Measurements from ENCODE around the gene ARSG. TPM values are rescaled to one million over a fixed set of nuclear protein-coding genes. Genes with fewer than 3 reads are reported as not detected.
"Not testable (repeated sequence)": the region's sequence is repeated elsewhere in the genome, so short reads cannot be mapped to it uniquely, and the experiment has no call there.

The ARSG gene
- total and polyA plus RNA-seq, 7 donors = 1.7 to 6.1 (median 2.5) TPM

DNA sequence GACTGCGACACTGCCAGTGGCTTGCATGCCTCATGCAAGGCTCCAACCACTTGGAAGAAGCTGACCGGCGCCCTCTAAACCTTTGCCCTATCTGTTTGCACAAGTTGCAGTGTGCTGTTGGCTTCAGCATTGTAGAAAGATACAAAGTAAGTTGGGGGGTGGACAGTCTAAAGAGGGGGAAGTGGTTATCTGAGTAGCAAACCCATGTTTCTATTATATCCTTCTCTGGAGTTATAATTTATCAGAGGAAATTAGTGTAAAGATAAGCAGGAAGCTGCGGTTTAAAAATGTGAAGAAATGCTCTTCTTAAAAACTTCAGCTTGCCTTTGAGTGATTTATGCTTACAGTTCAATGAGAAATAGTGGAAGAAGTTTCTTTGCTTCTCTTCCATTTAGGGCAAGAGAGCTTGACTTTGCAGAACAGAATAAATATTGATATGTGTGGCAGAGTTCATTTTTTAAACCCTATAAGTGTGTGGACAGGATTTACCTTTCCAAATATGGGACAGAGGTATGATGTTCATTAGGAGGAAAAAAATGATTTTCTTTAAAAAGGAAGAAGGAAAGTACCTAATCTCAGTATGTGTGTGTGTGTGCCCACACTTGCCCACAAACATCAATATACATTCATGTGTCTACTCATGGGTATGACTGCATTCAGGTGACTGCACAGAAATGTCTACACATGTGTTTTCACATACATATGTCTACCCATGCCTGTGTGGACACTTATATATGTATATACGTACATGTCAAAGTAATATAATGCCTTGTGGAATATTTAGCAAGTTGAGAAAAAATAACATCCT lies 35.4 kb upstream of the ARSG start:
- Histone ChIP-seq H3K9me3 (no peaks in the 10 kb centered on the region), H3K4me3 (no peak overlapping the region), H3K27ac (no peak overlapping the region), H3K4me1 (peaks cover 6% of the 10 kb centered on the region), H3K36me3 (ENCODE audit: insufficient read depth in 1 of 2, low read depth in 1 of 2) (peaks cover 5 to 65% of the 10 kb centered on the region in 2 donors), H3K27me3 (ENCODE audit: insufficient read depth in 3 of 3, low read length in 2 of 3) (no peaks in the 10 kb centered on the region)
- ATAC-seq (no peak), DNase-seq (no peak)
- WGBS, 3 donors = 84 to 92% (median 91%) methylated on average over 5 of the region's 5 CpGs
- intact Hi-C loops (cut with DNase I) = no loop called here
- TF ChIP-seq, protein P1, sequence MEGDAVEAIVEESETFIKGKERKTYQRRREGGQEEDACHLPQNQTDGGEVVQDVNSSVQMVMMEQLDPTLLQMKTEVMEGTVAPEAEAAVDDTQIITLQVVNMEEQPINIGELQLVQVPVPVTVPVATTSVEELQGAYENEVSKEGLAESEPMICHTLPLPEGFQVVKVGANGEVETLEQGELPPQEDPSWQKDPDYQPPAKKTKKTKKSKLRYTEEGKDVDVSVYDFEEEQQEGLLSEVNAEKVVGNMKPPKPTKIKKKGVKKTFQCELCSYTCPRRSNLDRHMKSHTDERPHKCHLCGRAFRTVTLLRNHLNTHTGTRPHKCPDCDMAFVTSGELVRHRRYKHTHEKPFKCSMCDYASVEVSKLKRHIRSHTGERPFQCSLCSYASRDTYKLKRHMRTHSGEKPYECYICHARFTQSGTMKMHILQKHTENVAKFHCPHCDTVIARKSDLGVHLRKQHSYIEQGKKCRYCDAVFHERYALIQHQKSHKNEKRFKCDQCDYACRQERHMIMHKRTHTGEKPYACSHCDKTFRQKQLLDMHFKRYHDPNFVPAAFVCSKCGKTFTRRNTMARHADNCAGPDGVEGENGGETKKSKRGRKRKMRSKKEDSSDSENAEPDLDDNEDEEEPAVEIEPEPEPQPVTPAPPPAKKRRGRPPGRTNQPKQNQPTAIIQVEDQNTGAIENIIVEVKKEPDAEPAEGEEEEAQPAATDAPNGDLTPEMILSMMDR (IDR thresholded peaks at IDR 0.05) = no peak

- H3K27me3 ChIP-seq (ENCODE audit: insufficient read depth in 3 of 3, low read length in 2 of 3); DNase-seq; ATAC-seq; H3K4me3 ChIP-seq; H3K9me3 ChIP-seq; H3K27ac ChIP-seq; H3K4me1 ChIP-seq; intact Hi-C loops (cut with DNase I): not testable (repeated sequence)
- peaks cover 5 to 58% of the 10 kb centered on the region in 2 donors for H3K36me3 ChIP-seq (ENCODE audit: insufficient read depth in 1 of 2, low read depth in 1 of 2)
- WGBS, 3 donors = 61 to 67% (median 65%) methylated on average over 5 of the region's 5 CpGs
Measured at GRCh38 chr17:68256701-68257100, 34.6 kb upstream of the ARSG start.

GRCh38 chr17:68257934-68258333 lies 33.4 kb upstream of the ARSG start:
- ATAC-seq = no peak
- H3K36me3 ChIP-seq (ENCODE audit: insufficient read depth in 1 of 2, low read depth in 1 of 2) = peaks cover 5 to 45% of the 10 kb centered on the region in 2 donors
- H3K4me3 ChIP-seq = no peak overlapping the region
- TF ChIP-seq, protein P1 (IDR thresholded peaks at IDR 0.05) = no peak
- peak overlapping the region; percentile 89 for H3K27ac ChIP-seq
- H3K4me1 ChIP-seq = peaks cover 6% of the 10 kb centered on the region
- H3K9me3 ChIP-seq = no peaks in the 10 kb centered on the region
- no peak for DNase-seq
- no peaks in the 10 kb centered on the region for H3K27me3 ChIP-seq (ENCODE audit: insufficient read depth in 3 of 3, low read length in 2 of 3)
- intact Hi-C loops (cut with DNase I) = no loop called here

DNA sequence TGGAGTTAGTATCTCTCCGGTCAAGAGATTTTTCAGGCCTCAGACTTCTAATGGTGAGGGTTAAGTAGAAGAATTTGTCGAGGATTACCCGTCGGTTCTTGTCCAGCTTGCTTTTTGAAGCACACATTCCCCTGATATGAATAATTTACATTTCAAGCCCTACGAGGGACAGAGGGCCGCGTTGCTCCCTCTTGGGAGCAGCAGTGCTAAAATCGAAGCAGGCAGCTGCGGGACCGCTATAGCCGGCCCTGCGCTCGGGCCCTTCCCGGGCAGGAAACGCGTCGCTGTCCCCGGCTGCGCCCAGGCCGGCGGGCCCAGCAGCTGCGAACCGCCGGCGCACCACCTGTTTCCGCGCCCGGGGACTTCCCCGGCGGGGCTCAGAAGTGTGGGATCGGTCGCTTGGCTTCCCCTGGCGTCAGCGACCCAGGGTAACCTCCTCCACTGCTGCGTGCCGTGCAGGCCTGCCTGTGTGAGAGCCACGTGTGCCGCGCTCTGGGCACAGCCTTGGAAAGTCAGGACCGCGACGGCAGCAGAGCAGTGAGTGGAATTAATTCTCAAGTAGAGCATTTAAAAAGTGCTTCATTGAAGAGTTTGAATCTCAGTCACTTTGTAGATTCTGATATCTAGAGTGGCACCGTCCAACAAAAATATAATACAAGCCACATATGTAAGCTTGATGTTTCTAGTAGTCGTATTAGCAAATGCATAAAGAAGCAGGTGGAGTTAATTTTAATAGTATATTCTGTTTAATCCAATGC lies 32.2 kb upstream of the ARSG start:
- Histone ChIP-seq H3K27ac (peak overlapping the region; percentile 89), H3K36me3 (ENCODE audit: insufficient read depth in 1 of 2, low read depth in 1 of 2) (peaks cover 4 to 35% of the 10 kb centered on the region in 2 donors), H3K4me3 (peak overlapping the region; percentile 43)
- DNase-seq (peak; percentile 46 to 90), ATAC-seq (peak; percentile 88 to 95 (median 92))
- intact Hi-C loops (cut with DNase I); H3K27me3 ChIP-seq (ENCODE audit: insufficient read depth in 3 of 3, low read length in 2 of 3); H3K4me1 ChIP-seq; H3K9me3 ChIP-seq: not testable (repeated sequence)
- 3 to 8% (median 5%) methylated on average over 29 to 41 of the region's 44 CpGs for WGBS, 3 donors

DNA sequence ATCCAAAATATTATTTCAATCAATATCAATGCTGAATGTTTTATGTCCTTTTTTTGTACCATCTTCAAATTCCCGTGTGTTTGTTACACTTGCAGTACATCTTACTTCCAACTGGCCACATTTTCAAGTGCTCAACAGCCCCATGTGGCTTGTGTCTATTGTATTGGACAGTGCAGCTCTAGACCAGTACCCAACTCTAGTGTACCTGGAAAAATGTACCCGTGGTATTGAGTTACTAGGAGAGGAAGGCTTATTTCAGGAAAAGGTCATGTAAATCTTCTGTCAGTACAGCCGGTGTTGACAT lies 31.7 kb upstream of the ARSG start:
- H3K27me3 ChIP-seq (ENCODE audit: insufficient read depth in 3 of 3, low read length in 2 of 3); DNase-seq; H3K4me1 ChIP-seq; intact Hi-C loops (cut with DNase I); H3K9me3 ChIP-seq: not testable (repeated sequence)
- 27 to 39% (median 31%) methylated on average over 3 of the region's 3 CpGs for WGBS, 3 donors
- Histone ChIP-seq H3K27ac (peak overlapping the region; percentile 89), H3K4me3 (peak overlapping the region; percentile 43), H3K36me3 (ENCODE audit: insufficient read depth in 1 of 2, low read depth in 1 of 2) (peaks cover 2 to 29% of the 10 kb centered on the region in 2 donors)
- peak in 1 of 4 donors; percentile 29 for ATAC-seq

- Histone ChIP-seq H3K36me3 (ENCODE audit: insufficient read depth in 1 of 2, low read depth in 1 of 2) (peaks cover 2 to 23% of the 10 kb centered on the region in 2 donors), H3K9me3 (no peaks in the 10 kb centered on the region), H3K4me1 (peaks cover 6% of the 10 kb centered on the region), H3K4me3 (no peak overlapping the region), H3K27ac (peak overlapping the region; percentile 89), H3K27me3 (ENCODE audit: insufficient read depth in 3 of 3, low read length in 2 of 3) (no peaks in the 10 kb centered on the region)
- intact Hi-C loops (cut with DNase I) = loop anchor here in 1 of 2 donors (5.0 to 10.0 kb wide), 3 partner anchors 137 to 205 kb away; no protein-coding TSS in a partner anchor
- DNase-seq (no peak), ATAC-seq (no peak)
- 55 to 75% (median 62%) methylated on average over 8 to 9 of the region's 9 CpGs for WGBS, 3 donors
- TF ChIP-seq, protein P1 (IDR thresholded peaks at IDR 0.05) = no peak
Measured at GRCh38 chr17:68260051-68260762, 31.1 kb upstream of the ARSG start.

DNA sequence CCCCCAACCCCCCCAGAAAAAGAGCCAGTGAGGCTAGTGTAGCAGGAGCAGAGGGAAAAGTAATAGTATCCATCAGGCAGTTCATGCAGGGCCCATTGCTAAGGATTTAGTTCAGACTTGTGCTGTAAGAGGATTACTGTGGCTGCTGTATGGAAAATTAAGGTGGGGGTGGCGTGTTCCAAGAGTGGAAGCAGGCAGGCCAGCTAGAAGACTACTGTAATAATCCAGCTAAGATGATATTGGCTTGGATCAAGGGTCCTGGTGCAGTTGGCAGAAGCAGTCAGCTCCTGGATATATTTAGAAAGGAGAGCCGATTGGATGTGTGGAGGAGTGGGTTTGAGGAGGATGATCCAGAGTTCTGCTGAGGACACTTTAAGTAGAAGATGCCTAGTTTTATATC lies 28.8 kb upstream of the ARSG start:
- H3K36me3 ChIP-seq (ENCODE audit: insufficient read depth in 1 of 2, low read depth in 1 of 2); H3K27me3 ChIP-seq (ENCODE audit: insufficient read depth in 3 of 3, low read length in 2 of 3); H3K4me1 ChIP-seq; DNase-seq; H3K9me3 ChIP-seq; H3K4me3 ChIP-seq: not testable (repeated sequence)
- ATAC-seq = peak in 1 of 4 donors; percentile 8
- 22 to 37% (median 31%) methylated on average over 2 of the region's 2 CpGs for WGBS, 3 donors
- peak overlapping the region; percentile 36 for H3K27ac ChIP-seq
- intact Hi-C loops (cut with DNase I) = loop anchor here (2.0 to 10.0 kb wide), 6 partner anchors 135 to 202 kb away; no protein-coding TSS in a partner anchor
